Fibroblast of lung (primary cell): ENCODE results near the gene MTURN. TPM values are rescaled to one million over a fixed set of nuclear protein-coding genes. Genes with fewer than 3 reads are reported as not detected.

Experiments
- DNase-seq, 2 donors: peaks; one replicate each; pipeline versions ENCODE4 v3.0.0 to v3.0.0-alpha.2; 2010; ENCODE audit warnings: low read depth in 2 of 2
- H2AFZ ChIP-seq: 2 replicates; pipeline ENCODE4 v1.5.1; 2012; ENCODE audit warnings: low read length, control low read depth, inconsistent platforms
- H3K27ac ChIP-seq: 2 replicates; pipeline ENCODE4 v1.5.1; 2011; ENCODE audit warnings: low read length, control low read depth; ENCODE audit not compliant: insufficient read depth
- H3K27me3 ChIP-seq: 2 replicates; pipeline ENCODE4 v1.5.1; 2011; ENCODE audit warnings: mild to moderate bottlenecking, low read length; ENCODE audit not compliant: control insufficient read depth, insufficient read depth
- H3K36me3 ChIP-seq: 2 replicates; pipeline ENCODE4 v1.5.1; 2011; ENCODE audit warnings: low read length; ENCODE audit not compliant: control insufficient read depth, insufficient read depth
- H3K4me1 ChIP-seq: 2 replicates; pipeline ENCODE4 v1.5.1; 2011; ENCODE audit warnings: low read length; ENCODE audit not compliant: control insufficient read depth, insufficient read depth; ENCODE audit errors: extremely low read depth
- H3K4me2 ChIP-seq: 2 replicates; pipeline ENCODE4 v1.5.1; 2011; ENCODE audit warnings: low read length, control low read depth; ENCODE audit not compliant: insufficient read depth; ENCODE audit errors: extremely low read depth
- H3K4me3 ChIP-seq, 4 experiments: fragments of 200-600 bp in 1 of 4; sonication (generic) in 1 of 4; replicated peaks in 1 of 4; 2 replicates each; pipeline ENCODE4 v1.5.1; 2011 to 2016; ENCODE audit warnings: low read length in 4 of 4, low read depth in 3 of 4, mild to moderate bottlenecking in 3 of 4, control low read depth in 2 of 4, inconsistent platforms in 1 of 4, mixed read lengths in 1 of 4; ENCODE audit not compliant: insufficient read depth in 1 of 4; ENCODE audit errors: control extremely low read depth in 1 of 4
- H3K79me2 ChIP-seq: 2 replicates; pipeline ENCODE4 v1.5.1; 2012; ENCODE audit warnings: mild to moderate bottlenecking, low read length, inconsistent platforms; ENCODE audit not compliant: control insufficient read depth, insufficient read depth
- H3K9ac ChIP-seq: 2 replicates; pipeline ENCODE4 v1.5.1; 2011; ENCODE audit warnings: mild to moderate bottlenecking, low read length, control low read depth; ENCODE audit not compliant: insufficient read depth
- H3K9me3 ChIP-seq: 2 replicates; pipeline ENCODE4 v1.5.1; 2012; ENCODE audit warnings: low read depth, low read length; ENCODE audit not compliant: control insufficient read depth, insufficient read depth
- H4K20me1 ChIP-seq: 2 replicates; pipeline ENCODE4 v1.5.1; 2011; ENCODE audit warnings: low read length; ENCODE audit not compliant: control insufficient read depth, insufficient read depth; ENCODE audit errors: extremely low read depth
- EZH2 ChIP-seq: IDR thresholded peaks from 2 replicates; pipeline ENCODE4 v1.5.1; 2012; ENCODE audit warnings: low read length, control low read depth, mild to moderate bottlenecking; ENCODE audit errors: missing control alignments
- polyA plus RNA-seq, 2 donors: library from polyadenylated mRNA; depleted of rRNA in 1 of 2; stranded (reverse) in 1 of 2; unstranded in 1 of 2; fragments of >200 nt; gene quantifications; 2 replicates each; pipeline ENCODE4 v1.2.1, GENCODE V29; 2011 to 2012; ENCODE audit warnings: missing spikeins in 1 of 2
- total RNA-seq: library from RNA; depleted of rRNA; stranded (reverse); fragments of >200 nt; gene quantifications from 2 replicates; pipeline ENCODE4 v1.2.1, GENCODE V29; 2014
- TF ChIP-seq, protein P1 (sequence below), 2 donors: IDR thresholded peaks in 1 of 2; conservative IDR thresholded peaks in 1 of 2; 1 replicate in 1 of 2; 2 replicates in 1 of 2; pipeline ENCODE4 v1.5.1; 2011 to 2012; ENCODE audit warnings: low read length in 2 of 2, control low read depth in 1 of 2, inconsistent platforms in 1 of 2, low read depth in 1 of 2, mild to moderate bottlenecking in 1 of 2

MTURN gene
- total and polyA plus RNA-seq, 2 donors (not counting 1 experiment from before 2014, with no cell fraction given): 7.1 to 12.9 TPM

DNA sequence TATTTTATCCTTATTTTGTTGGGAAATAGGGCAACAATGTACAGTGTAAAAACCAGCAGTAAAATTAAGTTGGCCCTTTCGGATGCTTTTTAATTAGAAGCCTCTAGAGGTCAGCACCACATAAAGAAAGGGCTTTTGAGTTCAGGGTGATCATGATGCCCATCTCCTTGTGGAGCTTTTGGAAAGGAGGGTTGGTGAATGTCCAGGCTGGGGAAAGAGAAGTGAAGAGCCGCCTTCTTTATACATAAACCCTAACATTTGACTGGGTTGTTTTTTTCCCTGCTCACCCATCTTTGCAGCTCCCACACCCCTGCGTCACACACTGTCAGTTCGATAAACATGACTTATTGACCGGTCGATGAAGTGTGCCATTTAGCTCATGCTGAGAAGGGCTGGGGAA lies 29.8 kb downstream of the MTURN start:
- H2AFZ ChIP-seq: no peak overlapping the region
- H3K27ac ChIP-seq: no peak overlapping the region
- H3K27me3 ChIP-seq: no peaks in the 10 kb centered on the region
- H3K4me2 ChIP-seq: no peak overlapping the region
- no peaks in the 10 kb centered on the region for H3K9me3 ChIP-seq
- no peak overlapping the region for H3K4me3 ChIP-seq
- DNase-seq: peak; percentile 53 to 77
- H3K79me2 ChIP-seq: no peaks in the 10 kb centered on the region
- H3K9ac ChIP-seq: no peak overlapping the region
- H4K20me1 ChIP-seq: no peaks in the 10 kb centered on the region
- H3K36me3 ChIP-seq: peaks cover 1% of the 10 kb centered on the region
- peaks cover 2% of the 10 kb centered on the region for H3K4me1 ChIP-seq
- TF ChIP-seq EZH2: no peak
- TF ChIP-seq, protein P1, sequence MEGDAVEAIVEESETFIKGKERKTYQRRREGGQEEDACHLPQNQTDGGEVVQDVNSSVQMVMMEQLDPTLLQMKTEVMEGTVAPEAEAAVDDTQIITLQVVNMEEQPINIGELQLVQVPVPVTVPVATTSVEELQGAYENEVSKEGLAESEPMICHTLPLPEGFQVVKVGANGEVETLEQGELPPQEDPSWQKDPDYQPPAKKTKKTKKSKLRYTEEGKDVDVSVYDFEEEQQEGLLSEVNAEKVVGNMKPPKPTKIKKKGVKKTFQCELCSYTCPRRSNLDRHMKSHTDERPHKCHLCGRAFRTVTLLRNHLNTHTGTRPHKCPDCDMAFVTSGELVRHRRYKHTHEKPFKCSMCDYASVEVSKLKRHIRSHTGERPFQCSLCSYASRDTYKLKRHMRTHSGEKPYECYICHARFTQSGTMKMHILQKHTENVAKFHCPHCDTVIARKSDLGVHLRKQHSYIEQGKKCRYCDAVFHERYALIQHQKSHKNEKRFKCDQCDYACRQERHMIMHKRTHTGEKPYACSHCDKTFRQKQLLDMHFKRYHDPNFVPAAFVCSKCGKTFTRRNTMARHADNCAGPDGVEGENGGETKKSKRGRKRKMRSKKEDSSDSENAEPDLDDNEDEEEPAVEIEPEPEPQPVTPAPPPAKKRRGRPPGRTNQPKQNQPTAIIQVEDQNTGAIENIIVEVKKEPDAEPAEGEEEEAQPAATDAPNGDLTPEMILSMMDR (conservative IDR thresholded peaks at IDR 0.05 in 1 of 2, IDR thresholded peaks at IDR 0.05 in 1 of 2; ENCODE audit: low read depth in 1 of 2, low read length in 2 of 2): peak; percentile 62 to 63

DNA sequence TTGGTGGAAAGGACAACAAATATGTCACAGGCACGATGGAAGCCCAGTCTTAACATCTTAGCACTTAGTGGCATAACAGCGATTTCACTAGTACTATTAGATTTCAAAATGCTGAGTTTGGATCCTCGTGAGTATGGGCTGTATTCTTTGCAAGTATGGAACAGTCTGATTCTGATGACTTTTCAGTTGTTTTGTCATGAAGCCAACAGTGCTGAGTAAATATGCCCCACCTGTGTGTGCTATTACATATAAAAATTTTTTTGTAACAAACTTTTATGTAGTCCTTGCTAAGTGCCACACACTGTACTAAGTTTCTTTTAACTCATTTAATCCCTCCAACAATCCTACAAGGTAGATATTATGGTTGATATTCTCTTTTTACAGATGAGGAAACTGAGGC lies 30.8 kb downstream of the MTURN start:
- H3K4me1 ChIP-seq: peaks cover 4% of the 10 kb centered on the region
- H3K79me2 ChIP-seq: no peaks in the 10 kb centered on the region
- TF ChIP-seq, protein P1 (conservative IDR thresholded peaks at IDR 0.05 in 1 of 2, IDR thresholded peaks at IDR 0.05 in 1 of 2; ENCODE audit: low read depth in 1 of 2, low read length in 2 of 2): no peak
- TF ChIP-seq EZH2: no peak
- H3K27me3 ChIP-seq: no peaks in the 10 kb centered on the region
- H3K27ac ChIP-seq: no peak overlapping the region
- H3K4me2 ChIP-seq: no peak overlapping the region
- peaks cover 1% of the 10 kb centered on the region for H3K36me3 ChIP-seq
- H4K20me1 ChIP-seq: no peaks in the 10 kb centered on the region
- no peaks in the 10 kb centered on the region for H3K9me3 ChIP-seq
- H2AFZ ChIP-seq: no peak overlapping the region
- no peak overlapping the region for H3K4me3 ChIP-seq
- H3K9ac ChIP-seq: no peak overlapping the region
- no peak for DNase-seq

DNA sequence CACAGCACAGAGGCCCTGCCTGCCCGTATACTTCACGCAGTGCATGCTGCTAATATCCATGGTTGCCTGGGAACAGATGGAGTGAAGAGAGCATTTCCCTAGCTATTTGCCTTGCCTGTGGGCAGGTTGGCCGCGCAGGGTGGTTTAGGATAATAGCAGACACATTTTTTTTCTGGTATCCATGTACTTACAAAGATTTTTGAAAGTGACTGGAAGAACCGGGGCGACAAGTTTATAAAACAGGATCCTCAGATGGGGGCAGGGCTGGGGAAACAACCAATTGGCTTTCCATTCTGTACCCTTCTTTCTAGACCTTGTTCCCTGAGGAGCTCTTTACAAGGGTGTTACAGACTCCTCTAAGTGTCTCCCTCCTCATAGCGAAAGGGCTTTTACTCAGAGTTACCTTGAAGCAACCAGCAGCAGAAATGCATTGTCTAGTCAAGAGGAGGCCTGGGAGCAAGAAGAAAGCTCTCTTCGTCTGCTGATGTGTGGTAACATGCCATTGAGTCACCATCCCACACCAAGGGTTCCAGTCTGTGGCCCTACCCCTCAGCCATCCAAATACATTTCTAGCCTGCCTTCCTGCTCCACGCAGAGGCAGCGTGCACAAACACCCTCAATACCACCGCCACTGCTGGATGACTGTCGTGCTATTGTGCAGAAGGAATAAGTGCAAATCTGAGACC lies 31.5 kb downstream of the MTURN start:
- Histone ChIP-seq H3K9ac (no peak overlapping the region), H3K27me3 (no peaks in the 10 kb centered on the region), H3K4me2 (no peak overlapping the region), H3K4me3 (no peak overlapping the region), H2AFZ (no peak overlapping the region), H3K4me1 (peaks cover 4% of the 10 kb centered on the region), H3K9me3 (no peaks in the 10 kb centered on the region), H3K79me2 (no peaks in the 10 kb centered on the region), H3K27ac (no peak overlapping the region), H4K20me1 (no peaks in the 10 kb centered on the region), H3K36me3 (no peaks in the 10 kb centered on the region)
- no peak for DNase-seq
- TF ChIP-seq, protein P1 (conservative IDR thresholded peaks at IDR 0.05 in 1 of 2, IDR thresholded peaks at IDR 0.05 in 1 of 2; ENCODE audit: low read depth in 1 of 2, low read length in 2 of 2): no peak
- TF ChIP-seq EZH2: no peak
